ENCODE data around the gene GATA3. TPM values are rescaled to one million over a fixed set of nuclear protein-coding genes. Genes with fewer than 3 reads are reported as not detected.

Gene GATA3
- polyA plus RNA-seq, 10 donors = 0.11 to 14.3 (median 0.44) TPM

GRCh38 chr10:8063128-8063908, 8.8 kb downstream of the GATA3 start:
- no peak for DNase-seq

- DNase-seq = no peak
These were observed 9.4 kb downstream of the GATA3 start for GRCh38 chr10:8063935-8064334.

- DNase-seq = no peak
These were observed 9.9 kb downstream of the GATA3 start for GRCh38 chr10:8064436-8064835.

GRCh38 chr10:8065651-8066050, 11.2 kb downstream of the GATA3 start:
- no peak for DNase-seq

- no peak for DNase-seq
These were observed 11.6 kb downstream of the GATA3 start for GRCh38 chr10:8066124-8066523.

GRCh38 chr10:8066797-8067196, 12.3 kb downstream of the GATA3 start:
- no peak for DNase-seq

GRCh38 chr10:8069108-8069507, 14.6 kb downstream of the GATA3 start:
- DNase-seq = no peak

GRCh38 chr10:8069627-8070026, 15.1 kb downstream of the GATA3 start:
- DNase-seq = peak in 1 of 3 donors; percentile 39

GRCh38 chr10:8070440-8070839, 16.0 kb downstream of the GATA3 start:
- DNase-seq = no peak

GRCh38 chr10:8071006-8071405, 16.5 kb downstream of the GATA3 start:
- no peak for DNase-seq

- DNase-seq = no peak
These were observed 17.2 kb downstream of the GATA3 start for GRCh38 chr10:8071666-8072065.

- DNase-seq = no peak
These were observed 17.7 kb downstream of the GATA3 start for GRCh38 chr10:8072211-8072610.

- no peak for DNase-seq
These were observed 19.4 kb downstream of the GATA3 start for GRCh38 chr10:8073691-8074416.

- no peak for DNase-seq
These were observed 20.4 kb downstream of the GATA3 start for GRCh38 chr10:8074881-8075280.

GRCh38 chr10:8075282-8076260, 21.1 kb downstream of the GATA3 start:
- no peak for DNase-seq

- DNase-seq = no peak
These were observed 22.4 kb downstream of the GATA3 start for GRCh38 chr10:8076933-8077332.

GRCh38 chr10:8078027-8078426, 23.5 kb downstream of the GATA3 start:
- no peak for DNase-seq

- DNase-seq = no peak
These were observed 24.6 kb downstream of the GATA3 start for GRCh38 chr10:8079126-8079525.

GRCh38 chr10:8084799-8085198, 30.3 kb downstream of the GATA3 start:
- no peak for DNase-seq

GRCh38 chr10:8085251-8085650, 30.8 kb downstream of the GATA3 start:
- no peak for DNase-seq

GRCh38 chr10:8086315-8086714, 31.8 kb downstream of the GATA3 start:
- DNase-seq = no peak

GRCh38 chr10:8088504-8088903, 34.0 kb downstream of the GATA3 start:
- no peak for DNase-seq

Measured in muscle of back (tissue), 11 donors.